HepG2 (cell line): ENCODE data around the gene TUBB4B. TPM values are rescaled to one million over a fixed set of nuclear protein-coding genes. Genes with fewer than 3 reads are reported as not detected.

Experiments
- ATF7 ChIP-seq, 2 experiments: fragments of 450-650 bp in 1 of 2; sonication (generic) in 1 of 2; formaldehyde crosslinking in 1 of 2; IDR thresholded peaks; 2 replicates each; pipeline versions ENCODE4 v1.4.0 to v1.6.1; 2016 to 2020; ENCODE audit warnings: antibody characterized with exemption in 1 of 2, mild to moderate bottlenecking in 1 of 2, missing genetic modification reagents in 1 of 2
- CHD2 ChIP-seq: IDR thresholded peaks from 2 replicates; pipeline ENCODE4 v1.6.1; 2011; ENCODE audit warnings: low read depth, low read length, improper control_type of control experiment
- ELF1 ChIP-seq: sonication (generic); formaldehyde crosslinking; IDR thresholded peaks from 2 replicates; pipeline ENCODE4 v1.4.0; 2020; ENCODE audit warnings: missing genetic modification reagents
- EP300 ChIP-seq, 3 experiments: sonication (generic) in 1 of 3; formaldehyde crosslinking in 1 of 3; IDR thresholded peaks; 2 replicates each; pipeline versions ENCODE4 v1.5.1 to v1.6.1; 2011 to 2020; ENCODE audit warnings: low read depth in 2 of 3, low read length in 2 of 3, borderline replicate concordance in 1 of 3, improper control_type of control experiment in 1 of 3, mild to moderate bottlenecking in 1 of 3, missing genetic modification reagents in 1 of 3, moderate library complexity in 1 of 3
- EZH2 ChIP-seq: conservative IDR thresholded peaks from 2 replicates; pipeline ENCODE4 v1.6.1; 2012; ENCODE audit warnings: mild to moderate bottlenecking, low read depth, low read length, moderate library complexity
- HOXD1 ChIP-seq: sonication (generic); formaldehyde crosslinking; IDR thresholded peaks from 2 replicates; pipeline ENCODE4 v1.5.0; 2020; ENCODE audit warnings: missing genetic modification reagents
- JARID2 ChIP-seq: sonication (generic); formaldehyde crosslinking; IDR thresholded peaks from 2 replicates; pipeline ENCODE4 v1.8.1; 2023; ENCODE audit warnings: missing genetic modification reagents, inconsistent platforms; ENCODE audit not compliant: insufficient replicate concordance
- JDP2 ChIP-seq: sonication (generic); formaldehyde crosslinking; IDR thresholded peaks from 2 replicates; pipeline ENCODE4 v1.8.1; 2022; ENCODE audit warnings: missing genetic modification reagents, borderline replicate concordance
- KDM4B ChIP-seq: sonication (generic); formaldehyde crosslinking; IDR thresholded peaks from 2 replicates; pipeline ENCODE4 v1.4.0; 2020; ENCODE audit warnings: missing genetic modification reagents
- NFE2L2 ChIP-seq: fragments of 150-350 bp; IDR thresholded peaks from 2 replicates; pipeline ENCODE4 v1.6.1; 2014; ENCODE audit warnings: low read length
- NR1H2 ChIP-seq: sonication (generic); formaldehyde crosslinking; IDR thresholded peaks from 2 replicates; pipeline ENCODE4 v1.8.1; 2022; ENCODE audit warnings: low read depth, missing genetic modification reagents, borderline replicate concordance
- NR2F2 ChIP-seq: IDR thresholded peaks from 2 replicates; pipeline ENCODE4 v1.6.1; 2012; ENCODE audit warnings: low read depth, inconsistent platforms, borderline replicate concordance
- SATB2 ChIP-seq: sonication (generic); formaldehyde crosslinking; IDR thresholded peaks from 2 replicates; pipeline ENCODE4 v1.5.0; 2020; ENCODE audit warnings: missing genetic modification reagents
- TMF1 ChIP-seq: sonication (generic); formaldehyde crosslinking; IDR thresholded peaks from 2 replicates; pipeline ENCODE4 v1.8.1; 2022; ENCODE audit warnings: low read depth, missing genetic modification reagents
- ZNF263 ChIP-seq: sonication (generic); formaldehyde crosslinking; IDR thresholded peaks from 2 replicates; pipeline ENCODE4 v1.4.0; 2020; ENCODE audit warnings: missing genetic modification reagents
- ZNF274 ChIP-seq: sonication (generic); formaldehyde crosslinking; IDR thresholded peaks from 2 replicates; pipeline ENCODE4 v1.5.1; 2020; ENCODE audit warnings: mild to moderate bottlenecking, missing genetic modification reagents
- ZNF33B ChIP-seq: sonication (generic); formaldehyde crosslinking; IDR thresholded peaks from 2 replicates; pipeline ENCODE4 v1.5.1; 2020; ENCODE audit warnings: mild to moderate bottlenecking, missing genetic modification reagents
- ZNF572 ChIP-seq: sonication (generic); formaldehyde crosslinking; IDR thresholded peaks from 2 replicates; pipeline ENCODE4 v1.5.1; 2020; ENCODE audit warnings: mild to moderate bottlenecking, missing genetic modification reagents
- polyA plus RNA-seq, 8 experiments: library from polyadenylated mRNA; depleted of rRNA in 3 of 8; stranded (reverse) in 7 of 8; unstranded in 1 of 8; fragments of >200 nt; fragmentation: Illumina TruSeq in 4 of 8; extraction: Trizol in 4 of 8; gene quantifications; 2 replicates each; pipeline versions ENCODE4 v1.2.1 to v1.2.3, GENCODE V29; 2011 to 2016; ENCODE audit warnings: low read depth in 4 of 8, missing spikeins in 1 of 8, mixed read lengths in 1 of 8; ENCODE audit not compliant: insufficient read depth in 1 of 8
- total RNA-seq, 5 experiments: library from RNA; depleted of rRNA; stranded (reverse); fragments of >200 nt; fragmentation: Illumina TruSeq; extraction: Trizol; gene quantifications; 2 replicates each; pipeline ENCODE4 v1.2.3, GENCODE V29; 2016; ENCODE audit warnings: low read depth in 1 of 5
- TF ChIP-seq, protein P1 (sequence below): sonication (generic); formaldehyde crosslinking; IDR thresholded peaks from 2 replicates; pipeline ENCODE4 v1.4.0; 2020; ENCODE audit warnings: missing genetic modification reagents, borderline replicate concordance
- TF ChIP-seq, protein P2 (sequence below): sonication (generic); formaldehyde crosslinking; IDR thresholded peaks from 2 replicates; pipeline ENCODE4 v1.4.0; 2020; ENCODE audit warnings: mild to moderate bottlenecking, missing genetic modification reagents
- TF ChIP-seq, protein P3 (sequence below): sonication (generic); formaldehyde crosslinking; IDR thresholded peaks from 2 replicates; pipeline ENCODE4 v1.5.1; 2020; ENCODE audit warnings: missing genetic modification reagents, mild to moderate bottlenecking, borderline replicate concordance

The TUBB4B gene
- total and polyA plus RNA-seq, 2 of the 13 experiments (the other 11 are each of a cell fraction or from before 2014, with no cell fraction given): 182 to 412 TPM

DNA sequence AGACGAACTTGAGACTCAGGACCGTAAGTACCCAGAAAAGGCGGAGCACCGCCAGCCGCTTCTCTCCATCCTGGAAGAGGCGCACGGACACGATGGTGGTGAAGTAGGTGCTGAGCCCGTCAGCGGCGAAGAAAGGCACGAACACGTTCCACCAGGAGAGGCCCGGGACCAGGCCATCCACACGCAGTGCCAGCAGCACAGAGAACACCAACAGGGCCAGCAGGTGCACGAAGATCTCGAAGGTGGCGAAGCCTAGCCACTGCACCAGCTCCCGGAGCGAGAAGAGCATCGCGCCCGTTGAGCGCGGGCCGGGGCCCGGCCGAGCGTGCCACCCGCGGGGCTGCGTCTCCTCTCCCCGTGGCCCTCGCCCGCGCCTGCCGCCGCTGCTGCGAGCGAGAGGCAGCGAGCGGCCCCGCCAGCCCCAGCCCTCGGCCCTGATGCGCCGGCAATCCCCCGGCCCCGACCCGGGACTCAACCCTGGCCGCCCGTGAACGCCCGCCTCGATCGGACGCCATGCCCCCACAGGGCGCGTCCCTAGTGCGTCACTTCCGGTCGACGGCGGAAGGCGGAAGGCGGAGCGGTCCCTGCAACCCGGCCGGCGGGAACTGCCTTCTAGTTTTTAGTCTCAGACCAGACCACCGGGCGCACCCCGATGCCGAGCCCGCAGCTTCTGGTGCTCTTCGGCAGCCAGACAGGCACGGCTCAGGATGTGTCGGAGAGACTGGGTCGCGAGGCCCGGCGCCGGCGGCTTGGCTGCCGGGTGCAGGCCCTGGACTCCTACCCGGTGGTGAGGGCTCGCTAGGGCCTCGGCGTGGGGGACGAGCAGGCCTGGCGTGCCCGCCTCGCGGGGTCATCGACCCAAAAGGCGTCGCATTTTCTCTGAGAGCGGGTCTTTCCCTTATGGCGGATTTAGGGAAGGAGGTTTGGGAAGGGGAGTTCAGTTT, 35.7 kb upstream of the TUBB4B start, which contains the start of the genes NDOR1 and TMEM203 (continued):
- TF ChIP-seq, protein P1, sequence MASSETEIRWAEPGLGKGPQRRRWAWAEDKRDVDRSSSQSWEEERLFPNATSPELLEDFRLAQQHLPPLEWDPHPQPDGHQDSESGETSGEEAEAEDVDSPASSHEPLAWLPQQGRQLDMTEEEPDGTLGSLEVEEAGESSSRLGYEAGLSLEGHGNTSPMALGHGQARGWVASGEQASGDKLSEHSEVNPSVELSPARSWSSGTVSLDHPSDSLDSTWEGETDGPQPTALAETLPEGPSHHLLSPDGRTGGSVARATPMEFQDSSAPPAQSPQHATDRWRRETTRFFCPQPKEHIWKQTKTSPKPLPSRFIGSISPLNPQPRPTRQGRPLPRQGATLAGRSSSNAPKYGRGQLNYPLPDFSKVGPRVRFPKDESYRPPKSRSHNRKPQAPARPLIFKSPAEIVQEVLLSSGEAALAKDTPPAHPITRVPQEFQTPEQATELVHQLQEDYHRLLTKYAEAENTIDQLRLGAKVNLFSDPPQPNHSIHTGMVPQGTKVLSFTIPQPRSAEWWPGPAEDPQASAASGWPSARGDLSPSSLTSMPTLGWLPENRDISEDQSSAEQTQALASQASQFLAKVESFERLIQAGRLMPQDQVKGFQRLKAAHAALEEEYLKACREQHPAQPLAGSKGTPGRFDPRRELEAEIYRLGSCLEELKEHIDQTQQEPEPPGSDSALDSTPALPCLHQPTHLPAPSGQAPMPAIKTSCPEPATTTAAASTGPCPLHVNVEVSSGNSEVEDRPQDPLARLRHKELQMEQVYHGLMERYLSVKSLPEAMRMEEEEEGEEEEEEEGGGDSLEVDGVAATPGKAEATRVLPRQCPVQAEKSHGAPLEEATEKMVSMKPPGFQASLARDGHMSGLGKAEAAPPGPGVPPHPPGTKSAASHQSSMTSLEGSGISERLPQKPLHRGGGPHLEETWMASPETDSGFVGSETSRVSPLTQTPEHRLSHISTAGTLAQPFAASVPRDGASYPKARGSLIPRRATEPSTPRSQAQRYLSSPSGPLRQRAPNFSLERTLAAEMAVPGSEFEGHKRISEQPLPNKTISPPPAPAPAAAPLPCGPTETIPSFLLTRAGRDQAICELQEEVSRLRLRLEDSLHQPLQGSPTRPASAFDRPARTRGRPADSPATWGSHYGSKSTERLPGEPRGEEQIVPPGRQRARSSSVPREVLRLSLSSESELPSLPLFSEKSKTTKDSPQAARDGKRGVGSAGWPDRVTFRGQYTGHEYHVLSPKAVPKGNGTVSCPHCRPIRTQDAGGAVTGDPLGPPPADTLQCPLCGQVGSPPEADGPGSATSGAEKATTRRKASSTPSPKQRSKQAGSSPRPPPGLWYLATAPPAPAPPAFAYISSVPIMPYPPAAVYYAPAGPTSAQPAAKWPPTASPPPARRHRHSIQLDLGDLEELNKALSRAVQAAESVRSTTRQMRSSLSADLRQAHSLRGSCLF: no peak
- TF ChIP-seq NR2F2 (no peak), EZH2 (no peak), ZNF33B (CRISPR knock-in tag) (peak; percentile 33; the same call in 1 of the 2 replicates), NFE2L2 (no peak), KDM4B (peak; percentile 49; the same call in 1 of the 2 replicates), ZNF263 (CRISPR knock-in tag) (no peak), ATF7 (IDR thresholded peaks at IDR 0.05) (no peak), ATF7 (CRISPR knock-in tag; IDR thresholded peaks at IDR 0.05) (no peak), JARID2 (CRISPR knock-in tag) (no peak), NR1H2 (CRISPR knock-in tag) (no peak), HOXD1 (CRISPR knock-in tag) (no peak; the same call in 1 of the 2 replicates), EP300 (IDR thresholded peaks at IDR 0.05; ENCODE audit: low read depth in 2 of 2, low read length in 2 of 2) (no peak), EP300 (CRISPR knock-in tag; IDR thresholded peaks at IDR 0.05; ENCODE audit: borderline replicate concordance) (no peak), CHD2 (no peak), TMF1 (CRISPR knock-in tag) (peak; percentile 46; the same call in 1 of the 2 replicates), ZNF274 (CRISPR knock-in tag) (0 out of 2 replicates have a peak, but pooled peaks have one; percentile 32), SATB2 (0 out of 2 replicates have a peak, but pooled peaks have one; percentile 29), JDP2 (CRISPR knock-in tag) (no peak; the same call in 1 of the 2 replicates), ZNF572 (CRISPR knock-in tag) (no peak), ELF1 (peak; percentile 98)
- TF ChIP-seq, protein P2, sequence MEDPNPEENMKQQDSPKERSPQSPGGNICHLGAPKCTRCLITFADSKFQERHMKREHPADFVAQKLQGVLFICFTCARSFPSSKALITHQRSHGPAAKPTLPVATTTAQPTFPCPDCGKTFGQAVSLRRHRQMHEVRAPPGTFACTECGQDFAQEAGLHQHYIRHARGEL (CRISPR knock-in tag): no peak
- TF ChIP-seq, protein P3, sequence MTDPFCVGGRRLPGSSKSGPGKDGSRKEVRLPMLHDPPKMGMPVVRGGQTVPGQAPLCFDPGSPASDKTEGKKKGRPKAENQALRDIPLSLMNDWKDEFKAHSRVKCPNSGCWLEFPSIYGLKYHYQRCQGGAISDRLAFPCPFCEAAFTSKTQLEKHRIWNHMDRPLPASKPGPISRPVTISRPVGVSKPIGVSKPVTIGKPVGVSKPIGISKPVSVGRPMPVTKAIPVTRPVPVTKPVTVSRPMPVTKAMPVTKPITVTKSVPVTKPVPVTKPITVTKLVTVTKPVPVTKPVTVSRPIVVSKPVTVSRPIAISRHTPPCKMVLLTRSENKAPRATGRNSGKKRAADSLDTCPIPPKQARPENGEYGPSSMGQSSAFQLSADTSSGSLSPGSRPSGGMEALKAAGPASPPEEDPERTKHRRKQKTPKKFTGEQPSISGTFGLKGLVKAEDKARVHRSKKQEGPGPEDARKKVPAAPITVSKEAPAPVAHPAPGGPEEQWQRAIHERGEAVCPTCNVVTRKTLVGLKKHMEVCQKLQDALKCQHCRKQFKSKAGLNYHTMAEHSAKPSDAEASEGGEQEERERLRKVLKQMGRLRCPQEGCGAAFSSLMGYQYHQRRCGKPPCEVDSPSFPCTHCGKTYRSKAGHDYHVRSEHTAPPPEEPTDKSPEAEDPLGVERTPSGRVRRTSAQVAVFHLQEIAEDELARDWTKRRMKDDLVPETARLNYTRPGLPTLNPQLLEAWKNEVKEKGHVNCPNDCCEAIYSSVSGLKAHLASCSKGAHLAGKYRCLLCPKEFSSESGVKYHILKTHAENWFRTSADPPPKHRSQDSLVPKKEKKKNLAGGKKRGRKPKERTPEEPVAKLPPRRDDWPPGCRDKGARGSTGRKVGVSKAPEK (CRISPR knock-in tag): no peak
